GM12878 (cell line): Measurements from ENCODE around the gene SEPTIN1. TPM values are rescaled to one million over a fixed set of nuclear protein-coding genes. Genes with fewer than 3 reads are reported as not detected.

ENCODE experiments used
- ATAC-seq: fragments of 200-7000 bp; cut with Tn5 transposase; 3 replicates; pipeline ENCODE4 v1.9.1; 2020; ENCODE audit warnings: mild to moderate bottlenecking, moderate library complexity
- BruUV-seq: library from RNA; stranded (reverse); fragments of 400-500 nt; replicated peaks from 2 replicates; lab custom pipeline; 2021; lab: Mats Ljungman, UMichigan
- CTCF ChIA-PET: fragments of 300-600 bp; sonication (Branson Sonifier 250); formaldehyde crosslinking; extraction: SDS; loops from one replicate; lab custom pipeline; 2021; ENCODE audit warnings: inconsistent platforms; lab: Yijun Ruan, JAX
- POLR2A ChIA-PET: fragments of 350-600 bp; formaldehyde crosslinking; extraction: SDS; loops from one replicate; lab custom pipeline; 2021; ENCODE audit warnings: inconsistent platforms; lab: Charles Lee
- RAD21 ChIA-PET: fragments of 300-600 bp; sonication (Branson Sonifier 250); formaldehyde crosslinking; loops from one replicate; lab custom pipeline; 2023; ENCODE audit warnings: antibody characterized with exemption; ENCODE audit not compliant: unreplicated experiment; lab: Charles Lee
- SMC1A ChIA-PET: fragments of 300-600 bp; sonication (Branson Sonifier 250); formaldehyde crosslinking; loops from one replicate; lab custom pipeline; 2023; ENCODE audit not compliant: unreplicated experiment, uncharacterized antibody; lab: Charles Lee
- DNase-seq: peaks from one replicate; pipeline ENCODE4 v3.0.0-alpha.2; 2011; ENCODE audit warnings: low read depth, low spot score
- FAIRE-seq: peaks from 3 replicates; lab custom pipeline; 2011; peaks lifted over from hg19 to GRCh38; lab: Jason Lieb, UNC
- H2AFZ ChIP-seq: 2 replicates; pipeline ENCODE4 v1.6.0; 2011; ENCODE audit warnings: low read depth, low read length, control low read depth; ENCODE audit not compliant: control insufficient read depth
- H3K27ac ChIP-seq: 2 replicates; pipeline ENCODE4 v1.5.1; 2011; ENCODE audit warnings: control low read depth; ENCODE audit not compliant: control insufficient read depth, insufficient read depth
- H3K27me3 ChIP-seq, 2 experiments: replicated peaks in 1 of 2; 2 replicates each; pipeline versions ENCODE4 v1.6.0 to v1.6.1; 2011; ENCODE audit warnings: low read length in 1 of 2; ENCODE audit not compliant: control insufficient read depth in 2 of 2, insufficient read depth in 2 of 2
- H3K36me3 ChIP-seq, 2 experiments: 2 replicates each; pipeline ENCODE4 v1.5.1; 2011; ENCODE audit warnings: low read length in 1 of 2; ENCODE audit not compliant: control insufficient read depth in 2 of 2, insufficient read depth in 2 of 2
- H3K4me1 ChIP-seq: 2 replicates; pipeline ENCODE4 v1.6.1; 2011; ENCODE audit warnings: mild to moderate bottlenecking, low read length, moderate library complexity, mixed read lengths; ENCODE audit not compliant: control insufficient read depth, insufficient read depth
- H3K4me2 ChIP-seq: 2 replicates; pipeline ENCODE4 v1.6.0; 2011; ENCODE audit warnings: control low read depth; ENCODE audit not compliant: control insufficient read depth, insufficient read depth
- H3K4me3 ChIP-seq: fragments of 200-600 bp; sonication (generic); 2 replicates; pipeline ENCODE4 v1.5.1; 2016
- H3K79me2 ChIP-seq: 2 replicates; pipeline ENCODE4 v1.6.0; 2011; ENCODE audit warnings: low read length; ENCODE audit not compliant: control insufficient read depth, insufficient read depth
- H3K9ac ChIP-seq: 2 replicates; pipeline ENCODE4 v1.8.0; 2011; ENCODE audit warnings: low read length, control low read depth, mixed read lengths; ENCODE audit not compliant: control insufficient read depth, insufficient read depth
- H3K9me3 ChIP-seq: replicated peaks from 3 replicates; pipeline ENCODE4 v1.5.1; 2011; ENCODE audit warnings: mild to moderate bottlenecking, low read length; ENCODE audit not compliant: control insufficient read depth, insufficient read depth
- H4K20me1 ChIP-seq: 2 replicates; pipeline ENCODE4 v1.6.0; 2011; ENCODE audit not compliant: control insufficient read depth, insufficient read depth
- ASH2L ChIP-seq: fragments of 300-600, 200-600 bp; sonication (generic); IDR thresholded peaks from 2 replicates; pipeline ENCODE4 v1.6.1; 2017; ENCODE audit warnings: low read depth, mild to moderate bottlenecking, borderline replicate concordance
- CEBPB ChIP-seq, 2 experiments: fragments of 150-350 bp in 1 of 2; IDR thresholded peaks; 2 replicates each; pipeline ENCODE4 v1.6.1; 2012 to 2014; ENCODE audit warnings: low read depth in 2 of 2, low read length in 2 of 2, borderline replicate concordance in 1 of 2, inconsistent platforms in 1 of 2
- CEBPZ ChIP-seq: fragments of 150-350 bp; IDR thresholded peaks from 2 replicates; pipeline ENCODE4 v1.6.1; 2016; ENCODE audit warnings: low read depth, low read length
- CHD1 ChIP-seq: IDR thresholded peaks from 2 replicates; pipeline ENCODE4 v1.6.1; 2012; ENCODE audit warnings: low read depth, low read length, improper control_type of control experiment
- ESRRA ChIP-seq: IDR thresholded peaks from 2 replicates; pipeline ENCODE4 v1.6.1; 2012; ENCODE audit warnings: mild to moderate bottlenecking, low read length, improper control_type of control experiment
- HSF1 ChIP-seq: fragments of 150-350 bp; IDR thresholded peaks from 2 replicates; pipeline ENCODE4 v1.6.1; 2014; ENCODE audit warnings: mild to moderate bottlenecking, low read depth, low read length
- MAX ChIP-seq: IDR thresholded peaks from 2 replicates; pipeline ENCODE4 v1.6.1; 2012; ENCODE audit warnings: low read depth, low read length, improper control_type of control experiment
- MEF2B ChIP-seq: fragments of 450-650 bp; IDR thresholded peaks from 2 replicates; pipeline ENCODE4 v1.6.1; 2018; ENCODE audit warnings: mild to moderate bottlenecking, moderate library complexity; ENCODE audit not compliant: partially characterized antibody, poor library complexity, severe bottlenecking
- MLLT1 ChIP-seq: fragments of 450-650 bp; IDR thresholded peaks from 2 replicates; pipeline ENCODE4 v1.6.1; 2016; ENCODE audit warnings: mild to moderate bottlenecking
- MTA2 ChIP-seq: fragments of 450-650 bp; IDR thresholded peaks from 2 replicates; pipeline ENCODE4 v1.6.1; 2016; ENCODE audit warnings: low read depth, mild to moderate bottlenecking, moderate library complexity
- POU2F2 ChIP-seq: IDR thresholded peaks from 3 replicates; pipeline ENCODE4 v1.6.1; 2011; ENCODE audit warnings: low read depth, mild to moderate bottlenecking, low read length, borderline replicate concordance
- RFX5 ChIP-seq: IDR thresholded peaks from 2 replicates; pipeline ENCODE4 v1.6.1; 2011; ENCODE audit warnings: low read depth, low read length, improper control_type of control experiment
- RUNX3 ChIP-seq: IDR thresholded peaks from 2 replicates; pipeline ENCODE4 v1.6.1; 2012; ENCODE audit warnings: low read length, inconsistent platforms
- STAT3 ChIP-seq: IDR thresholded peaks from 2 replicates; pipeline ENCODE4 v1.6.1; 2011; ENCODE audit warnings: low read depth, low read length, improper control_type of control experiment
- TAF1 ChIP-seq: IDR thresholded peaks from 2 replicates; pipeline ENCODE4 v1.6.1; 2011; ENCODE audit warnings: mild to moderate bottlenecking, low read depth, low read length, borderline replicate concordance
- WGBS: methylation state at CpG from one replicate; pipeline ENCODE4 v1.1.6; 2016; ENCODE audit warnings: low lambda C conversion rate; ENCODE audit not compliant: insufficient replicate concordance, insufficient coverage; ENCODE audit errors: missing lambda C conversion rate; 5-methylcytosine and 5-hydroxymethylcytosine counted together
- in situ Hi-C: fragments of 300-500 bp; cut with MboI; formaldehyde crosslinking; loops from 9 replicates; pipeline ENCODE4 v1.14.3; 2018; ENCODE audit warnings: mixed read lengths
- intact Hi-C: fragments of 100-400 bp; cut with micrococcal nuclease; formaldehyde crosslinking; loops from one replicate; pipeline ENCODE4 v1.14.2; 2022; ENCODE audit not compliant: unreplicated experiment
- polyA plus RNA-seq, 11 experiments: library from polyadenylated mRNA; depleted of rRNA in 4 of 11; unstranded in 6 of 11; stranded (reverse) in 5 of 11; fragments of >200 nt; fragmentation: Nextera tagmentation in 4 of 11; fragmentation: Illumina TruSeq in 1 of 11; extraction: Ambion mirVana in 4 of 11; extraction: Trizol in 1 of 11; gene quantifications; 1 replicate in 1 of 11; 2 replicates in 10 of 11; pipeline versions ENCODE4 v1.2.1 to v1.2.3, GENCODE V29; 2011 to 2016; ENCODE audit warnings: inconsistent platforms in 2 of 11, missing spikeins in 2 of 11, low read depth in 1 of 11
- total RNA-seq, 4 experiments: library from RNA; depleted of rRNA in 3 of 4; stranded (reverse); fragments of >200 nt in 3 of 4; fragmentation: Illumina TruSeq in 1 of 4; extraction: Trizol in 1 of 4; gene quantifications; 2 replicates each; pipeline versions ENCODE4 v1.2.1 to v1.2.3, GENCODE V29; 2013 to 2021

The SEPTIN1 gene
- total and polyA plus RNA-seq, 10 of the 15 experiments (the other 5 are each of a cell fraction or from before 2014, with no cell fraction given), result 2.8 to 153 (median 94.1) TPM

GRCh38 chr16:30409125-30410060 is 27.0 kb upstream of the SEPTIN1 start:
- Histone ChIP-seq H3K4me3 (no peak overlapping the region), H3K79me2 (no peaks in the 10 kb centered on the region; the same call in 1 of the 2 replicates), H3K36me3 (peaks cover 0 to 2% of the 10 kb centered on the region in 2 experiments; a peak in 1 of 4 replicates), H4K20me1 (no peaks in the 10 kb centered on the region), H3K9me3 (no peaks in the 10 kb centered on the region), H3K27me3 (no peaks in the 10 kb centered on the region), H3K4me2 (no peak overlapping the region), H3K4me1 (peaks cover 14% of the 10 kb centered on the region), H3K27ac (no peak overlapping the region), H3K9ac (no peak overlapping the region), H2AFZ (peak overlapping the region; percentile 25)
- ChIA-PET SMC1A (interaction anchor here (0.5 to 3.8 kb wide), 21 partner anchors 8 to 317 kb away, joined by 3 to 18 read pairs (median 4); partner anchors contain the start of genes DCTPP1, SEPTIN1, TBC1D10B and TBX6), CTCF (interaction anchor here (0.5 to 8.1 kb wide), 41 partner anchors 10 to 372 kb away, joined by 3 to 70 read pairs (median 5); partner anchors contain the start of genes CD2BP2, DCTPP1, MYL11 and SEPTIN1), POLR2A (interaction anchor here (0.6 to 2.4 kb wide), 16 partner anchors 9 to 365 kb away, joined by 3 to 12 read pairs (median 4); partner anchors contain the start of genes DCTPP1, SEPTIN1, TBX6 and ZNF48), RAD21 (interaction anchor here (0.7 to 4.4 kb wide), 29 partner anchors 9 to 366 kb away, joined by 3 to 33 read pairs (median 4); partner anchors contain the start of genes CD2BP2, CORO1A, DCTPP1 and FBRS)
- FAIRE-seq (peak; percentile 88), DNase-seq (peak; percentile 62), ATAC-seq (peak; percentile 77)
- intact Hi-C loops (loop anchor here (5.0 kb wide), 1 partner anchor 317 kb away; the partner anchor contains the start of gene TBX6), in situ Hi-C loops (loop anchor here (5.0 kb wide), 1 partner anchor 317 kb away; the partner anchor contains the start of gene TBX6)
- 25% methylated on average over 15 of the region's 15 CpGs for WGBS
- BruUV-seq, result TSS peak; percentile 46
- TF ChIP-seq MTA2 (no peak), MAX (no peak), STAT3 (no peak), RUNX3 (0 out of 2 replicates have a peak, but pooled peaks have one; percentile 15), POU2F2 (no peak), CEBPB (IDR thresholded peaks at IDR 0.05; ENCODE audit: borderline replicate concordance in 1 of 2, low read depth in 2 of 2, low read length in 2 of 2) (no peak), MLLT1 (0 out of 2 replicates have a peak, but pooled peaks have one; percentile 50), ASH2L (no peak), MEF2B (peak; percentile 69), HSF1 (no peak), CHD1 (no peak), TAF1 (no peak), ESRRA (no peak), RFX5 (no peak), CEBPZ (no peak)
